22Rv1 (cell line): Measurements from ENCODE around the gene TUBA1A.

Experiments used
- ZFX ChIP-seq: fragments of 450-650 bp; IDR thresholded peaks from 2 replicates; pipeline ENCODE4 v1.6.1; 2017; ENCODE audit warnings: antibody characterized with exemption, borderline replicate concordance
- TF ChIP-seq, protein P1 (sequence below): fragments of 450-650 bp; IDR thresholded peaks from 2 replicates; pipeline ENCODE4 v1.5.1; 2017; ENCODE audit warnings: mild to moderate bottlenecking

- TF ChIP-seq, protein P1, sequence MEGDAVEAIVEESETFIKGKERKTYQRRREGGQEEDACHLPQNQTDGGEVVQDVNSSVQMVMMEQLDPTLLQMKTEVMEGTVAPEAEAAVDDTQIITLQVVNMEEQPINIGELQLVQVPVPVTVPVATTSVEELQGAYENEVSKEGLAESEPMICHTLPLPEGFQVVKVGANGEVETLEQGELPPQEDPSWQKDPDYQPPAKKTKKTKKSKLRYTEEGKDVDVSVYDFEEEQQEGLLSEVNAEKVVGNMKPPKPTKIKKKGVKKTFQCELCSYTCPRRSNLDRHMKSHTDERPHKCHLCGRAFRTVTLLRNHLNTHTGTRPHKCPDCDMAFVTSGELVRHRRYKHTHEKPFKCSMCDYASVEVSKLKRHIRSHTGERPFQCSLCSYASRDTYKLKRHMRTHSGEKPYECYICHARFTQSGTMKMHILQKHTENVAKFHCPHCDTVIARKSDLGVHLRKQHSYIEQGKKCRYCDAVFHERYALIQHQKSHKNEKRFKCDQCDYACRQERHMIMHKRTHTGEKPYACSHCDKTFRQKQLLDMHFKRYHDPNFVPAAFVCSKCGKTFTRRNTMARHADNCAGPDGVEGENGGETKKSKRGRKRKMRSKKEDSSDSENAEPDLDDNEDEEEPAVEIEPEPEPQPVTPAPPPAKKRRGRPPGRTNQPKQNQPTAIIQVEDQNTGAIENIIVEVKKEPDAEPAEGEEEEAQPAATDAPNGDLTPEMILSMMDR, result no peak
- no peak for TF ChIP-seq ZFX
Observed at GRCh38 chr12:49165114-49165513, 23.8 kb downstream of the TUBA1A start.
